Liver (tissue), 3 donors: ENCODE data around the gene CDC42EP1.

Experiments
- RAD21 ChIP-seq, 2 donors: IDR thresholded peaks; 2 replicates each; pipeline ENCODE4 v1.6.1; 2016; ENCODE audit warnings: antibody characterized with exemption in 2 of 2, mild to moderate bottlenecking in 2 of 2
- TF ChIP-seq, protein P1 (sequence below): fragments of 150-350 bp; IDR thresholded peaks from 2 replicates; pipeline ENCODE4 v1.5.1; 2017; ENCODE audit warnings: improper control_type of control experiment, low read depth, low read length; ENCODE audit not compliant: missing input control
- donor health status: healthy.
- donor health status: healthy.

GRCh38 chr22:37604875-37605274, 44.6 kb downstream of the CDC42EP1 start:
- TF ChIP-seq, protein P1, sequence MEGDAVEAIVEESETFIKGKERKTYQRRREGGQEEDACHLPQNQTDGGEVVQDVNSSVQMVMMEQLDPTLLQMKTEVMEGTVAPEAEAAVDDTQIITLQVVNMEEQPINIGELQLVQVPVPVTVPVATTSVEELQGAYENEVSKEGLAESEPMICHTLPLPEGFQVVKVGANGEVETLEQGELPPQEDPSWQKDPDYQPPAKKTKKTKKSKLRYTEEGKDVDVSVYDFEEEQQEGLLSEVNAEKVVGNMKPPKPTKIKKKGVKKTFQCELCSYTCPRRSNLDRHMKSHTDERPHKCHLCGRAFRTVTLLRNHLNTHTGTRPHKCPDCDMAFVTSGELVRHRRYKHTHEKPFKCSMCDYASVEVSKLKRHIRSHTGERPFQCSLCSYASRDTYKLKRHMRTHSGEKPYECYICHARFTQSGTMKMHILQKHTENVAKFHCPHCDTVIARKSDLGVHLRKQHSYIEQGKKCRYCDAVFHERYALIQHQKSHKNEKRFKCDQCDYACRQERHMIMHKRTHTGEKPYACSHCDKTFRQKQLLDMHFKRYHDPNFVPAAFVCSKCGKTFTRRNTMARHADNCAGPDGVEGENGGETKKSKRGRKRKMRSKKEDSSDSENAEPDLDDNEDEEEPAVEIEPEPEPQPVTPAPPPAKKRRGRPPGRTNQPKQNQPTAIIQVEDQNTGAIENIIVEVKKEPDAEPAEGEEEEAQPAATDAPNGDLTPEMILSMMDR: no peak
- TF ChIP-seq RAD21 (IDR thresholded peaks at IDR 0.05): no peak
